ENCODE results near the gene PHLPP2.
"Not testable (repeated sequence)": the region's sequence is repeated elsewhere in the genome, so short reads cannot be mapped to it uniquely, and the experiment has no call there.

Gene PHLPP2

GRCh38 chr16:71721066-71721740 is 3.3 kb downstream of the PHLPP2 start:
- DNase-seq (ENCODE audit: low read depth in 2 of 2), result no peak

DNA sequence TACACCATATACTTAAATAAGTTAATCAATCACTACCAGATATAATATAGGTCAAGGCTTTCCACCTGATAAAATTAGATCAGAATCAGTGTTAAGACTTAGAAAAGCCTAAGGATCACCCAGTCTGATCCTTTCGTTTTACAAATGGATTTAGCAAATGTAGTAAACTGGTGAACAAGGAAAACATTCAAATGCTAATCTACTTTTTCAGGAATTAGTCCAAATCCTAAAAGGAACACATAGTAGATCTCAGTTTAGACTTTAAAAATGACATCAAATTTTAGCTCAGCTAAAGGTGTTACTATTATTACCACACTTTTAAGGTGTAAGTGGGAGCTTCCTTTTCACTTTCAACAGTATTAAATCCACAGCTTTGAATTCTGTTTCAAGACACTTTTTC is 12.0 kb downstream of the PHLPP2 start:
- DNase-seq (ENCODE audit: low read depth in 2 of 2), result no peak

DNA sequence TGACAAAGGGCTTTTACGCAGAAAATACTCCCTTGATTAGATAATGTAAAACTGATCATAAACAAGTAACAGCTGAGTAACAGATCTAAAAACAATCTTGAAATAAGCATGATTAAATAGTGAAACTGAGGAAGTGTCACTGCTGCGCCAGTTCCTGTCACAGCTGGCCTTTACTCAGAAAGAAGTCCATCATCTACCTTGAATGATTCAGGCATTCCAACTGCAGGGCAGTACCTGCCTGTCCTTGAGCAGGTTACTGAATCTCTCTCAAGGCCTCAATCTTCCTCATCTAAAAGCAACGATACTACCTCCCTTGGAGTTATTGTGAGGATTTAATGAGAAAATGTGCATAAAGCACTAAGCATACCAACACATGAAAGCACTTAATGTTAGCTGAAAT is 12.7 kb downstream of the PHLPP2 start:
- no peak for DNase-seq (ENCODE audit: low read depth in 2 of 2)

DNA sequence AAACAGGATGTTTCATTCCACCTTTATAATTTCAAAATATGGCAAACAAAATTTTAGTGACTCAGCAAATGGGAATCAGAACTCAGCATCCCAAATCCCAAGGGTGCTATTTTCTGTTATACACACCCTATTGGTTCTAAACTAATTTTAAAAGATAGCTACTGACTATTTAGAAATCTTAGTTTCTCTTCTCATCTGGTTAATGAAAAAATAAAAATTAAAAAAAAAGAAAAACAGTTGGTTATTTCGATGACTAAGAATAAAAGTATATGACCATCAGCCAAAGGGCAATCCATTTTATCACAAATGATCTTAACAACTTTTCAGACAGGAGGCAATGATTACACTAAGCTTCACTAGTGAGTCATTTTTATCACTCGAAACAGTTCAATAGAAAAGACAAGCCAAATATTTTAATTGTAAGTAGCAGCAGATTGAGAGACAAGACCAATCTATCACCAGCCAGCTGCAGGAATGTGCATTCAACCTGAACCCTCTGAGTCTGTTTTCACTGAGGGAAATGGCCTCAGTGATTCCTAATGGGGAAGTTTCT is 15.2 kb downstream of the PHLPP2 start:
- no peak for DNase-seq (ENCODE audit: low read depth in 2 of 2)

DNA sequence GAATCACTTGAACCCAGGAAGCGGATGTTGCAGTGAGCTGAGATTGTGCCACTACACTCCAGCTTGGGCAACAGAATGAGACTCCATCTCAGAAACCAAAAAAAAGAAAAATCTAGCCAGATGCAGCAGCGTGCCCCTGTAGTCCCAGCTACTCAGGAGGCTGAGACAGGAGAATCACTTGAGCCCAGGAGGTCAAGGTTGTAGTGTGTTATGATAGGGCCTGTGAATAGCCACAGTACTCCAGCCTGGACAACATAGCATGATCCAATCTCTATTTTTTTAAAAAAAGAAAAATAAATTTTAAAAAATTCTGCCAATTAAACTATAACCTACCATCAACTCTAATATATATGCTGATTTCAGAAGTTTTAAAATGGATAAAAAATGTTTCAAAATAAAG is 15.8 kb downstream of the PHLPP2 start:
- DNase-seq (ENCODE audit: low read depth in 2 of 2), result no peak

DNA sequence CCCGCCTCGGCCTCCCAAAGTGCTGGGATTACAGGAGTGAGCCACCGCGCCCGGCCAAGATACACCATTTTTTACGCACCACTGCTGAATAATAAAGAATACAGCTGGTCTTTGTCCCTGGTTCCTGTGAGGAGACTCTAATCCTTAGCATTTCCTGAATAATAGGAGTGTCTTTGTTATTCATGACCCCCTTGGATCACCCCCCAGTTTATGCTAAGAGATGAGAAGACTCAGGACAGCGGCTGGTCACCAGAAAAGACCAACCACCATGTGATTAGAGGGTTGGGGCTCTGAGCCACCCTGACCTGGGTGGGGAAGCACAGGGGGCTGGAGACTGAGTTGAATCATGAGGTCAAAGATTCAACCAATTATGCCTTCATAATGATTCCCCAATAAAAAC is 17.3 kb downstream of the PHLPP2 start:
- DNase-seq (ENCODE audit: low read depth in 2 of 2), result no peak

DNA sequence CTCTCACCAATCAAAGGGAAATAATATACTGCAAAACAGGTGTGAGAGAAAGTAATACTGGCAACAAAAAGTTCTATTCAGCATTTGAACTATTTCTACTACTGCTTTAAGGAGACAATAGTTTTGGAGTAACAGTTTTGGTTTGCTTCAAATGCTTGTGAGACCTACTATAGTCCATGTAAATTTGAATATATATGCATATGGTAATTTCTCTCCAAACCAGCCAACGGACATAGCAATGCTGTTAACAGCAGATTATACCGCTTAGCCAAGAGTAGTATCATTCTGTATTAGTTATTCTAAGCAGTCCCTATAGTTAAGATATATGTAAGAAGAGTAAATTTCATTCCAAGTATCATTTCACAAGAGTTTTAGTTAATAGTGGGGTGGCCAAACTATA is 18.5 kb downstream of the PHLPP2 start:
- no peak for DNase-seq (ENCODE audit: low read depth in 2 of 2)

DNA sequence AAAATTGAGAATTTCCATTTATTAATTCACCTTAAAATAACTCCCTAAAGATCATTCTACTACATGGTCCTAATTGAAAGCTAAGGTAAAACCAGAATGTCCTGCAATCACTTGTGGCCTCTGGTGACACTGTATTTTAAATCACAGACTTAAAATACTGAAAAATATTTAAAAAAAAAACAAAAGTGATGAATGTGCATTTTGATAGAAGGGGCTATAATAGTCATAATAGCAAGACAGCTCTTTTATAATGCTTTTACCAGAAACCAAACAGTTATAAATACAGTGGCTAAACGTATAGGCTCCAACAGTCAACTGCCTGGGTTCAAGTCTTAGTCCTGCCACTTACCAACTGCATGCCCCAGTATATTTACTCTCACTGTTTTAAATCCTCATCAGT is 21.2 kb downstream of the PHLPP2 start:
- DNase-seq (ENCODE audit: low read depth in 2 of 2), result no peak

- no peak for DNase-seq (ENCODE audit: low read depth in 2 of 2)
Measured at GRCh38 chr16:71700831-71701230, 23.7 kb downstream of the PHLPP2 start.

DNA sequence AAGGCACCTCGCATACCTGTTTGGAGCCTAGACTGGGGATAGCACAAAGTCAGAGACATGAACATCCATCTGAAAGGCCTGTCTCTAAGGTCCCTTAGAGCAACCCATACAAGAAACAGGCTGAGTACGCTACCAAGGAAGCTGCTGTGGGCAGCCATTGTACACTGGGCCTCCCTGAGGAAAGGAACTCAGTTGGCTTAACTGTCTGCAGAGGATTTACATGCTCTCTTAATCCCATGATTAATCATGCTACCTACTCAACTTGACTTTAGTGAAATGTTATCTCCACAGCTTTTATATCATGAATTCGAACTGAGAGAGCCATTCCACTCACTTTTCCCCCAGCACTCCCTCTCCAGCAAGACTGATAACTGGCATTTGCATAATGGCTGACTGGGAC is 26.0 kb downstream of the PHLPP2 start:
- no peak for DNase-seq (ENCODE audit: low read depth in 2 of 2)

GRCh38 chr16:71693164-71693563 is 31.3 kb downstream of the PHLPP2 start:
- no peak for DNase-seq (ENCODE audit: low read depth in 2 of 2)

DNA sequence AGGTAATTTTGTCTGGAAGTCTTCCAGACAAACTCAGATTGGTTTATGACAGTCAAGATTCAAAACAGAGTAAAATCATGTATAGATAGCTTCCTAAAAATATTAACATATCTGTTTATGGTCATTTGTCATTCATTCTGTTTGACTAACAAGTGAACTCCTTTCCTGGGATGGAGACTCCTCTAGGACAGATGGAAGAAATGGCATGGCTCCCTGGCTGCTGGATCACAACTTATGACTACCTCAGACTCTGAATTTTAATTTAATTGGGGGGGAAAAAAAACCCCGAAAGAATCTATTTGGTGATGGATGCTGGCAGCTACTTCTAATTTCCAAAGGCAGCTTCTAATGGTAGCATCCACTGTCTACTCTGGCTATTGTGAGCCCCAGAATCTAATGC is 34.6 kb downstream of the PHLPP2 start:
- no peak for DNase-seq (ENCODE audit: low read depth in 2 of 2)

- DNase-seq (ENCODE audit: low read depth in 2 of 2), result no peak
Measured at GRCh38 chr16:71687861-71688260, 36.6 kb downstream of the PHLPP2 start.

DNA sequence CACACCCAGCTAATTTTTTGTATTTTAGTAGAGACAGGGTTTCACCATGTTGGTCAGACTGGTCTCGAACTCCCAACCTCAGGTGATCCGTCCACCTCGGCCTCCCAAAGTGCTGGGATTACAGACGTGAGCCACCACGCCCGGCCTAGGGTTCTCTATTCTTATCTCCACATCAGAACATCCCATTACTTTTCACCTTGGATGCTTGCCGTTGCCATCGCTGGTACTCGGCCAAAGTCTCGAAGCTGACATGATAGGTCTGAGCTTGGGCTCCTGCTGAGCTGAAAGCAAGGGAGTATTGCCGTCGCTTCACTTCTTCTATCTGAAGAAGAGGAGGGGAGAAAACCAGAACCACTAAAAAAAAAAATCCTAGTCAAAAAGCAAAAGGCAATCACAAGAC is 40.2 kb downstream of the PHLPP2 start:
- DNase-seq (ENCODE audit: low read depth in 2 of 2), result not testable (repeated sequence)

DNA sequence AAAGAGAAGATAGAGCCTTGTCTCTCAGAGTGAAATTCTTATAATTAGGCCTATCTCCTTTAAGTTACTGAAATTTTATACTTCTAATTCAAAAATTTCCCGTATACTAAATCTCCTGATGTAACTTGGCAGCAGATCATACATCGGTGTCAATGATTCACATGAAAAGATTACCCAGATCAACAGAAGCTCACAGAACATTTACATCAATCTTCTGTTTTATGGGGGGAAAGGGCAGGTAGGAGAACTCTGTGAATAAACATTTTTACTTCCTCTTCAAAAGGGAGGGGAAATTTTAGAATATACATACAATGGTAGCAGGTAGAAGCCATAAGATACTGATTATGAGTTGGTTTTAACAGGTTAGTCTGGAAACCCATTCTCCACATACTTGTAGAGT is 43.1 kb downstream of the PHLPP2 start:
- DNase-seq (ENCODE audit: low read depth in 2 of 2), result no peak

DNA sequence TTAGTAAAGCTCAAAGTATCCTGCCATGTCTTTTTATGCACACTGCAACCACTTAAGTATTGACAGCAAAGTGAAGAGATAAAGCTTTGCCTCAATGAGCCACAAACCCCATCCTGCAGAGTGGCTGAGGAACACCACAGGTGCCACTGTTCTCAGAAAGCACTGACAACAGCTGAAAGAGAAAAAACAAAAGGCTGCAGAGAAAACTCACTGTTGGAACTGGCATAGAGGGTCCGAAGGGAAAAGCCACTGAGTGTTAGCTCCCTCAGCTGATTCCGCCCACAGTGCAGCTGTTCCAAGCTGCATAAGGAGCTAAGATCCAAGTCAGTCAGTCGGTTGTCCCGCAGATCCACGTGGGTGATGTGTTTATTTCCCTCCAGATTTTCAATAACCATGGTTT is 48.3 kb downstream of the PHLPP2 start:
- no peak for DNase-seq (ENCODE audit: low read depth in 2 of 2)

DNA sequence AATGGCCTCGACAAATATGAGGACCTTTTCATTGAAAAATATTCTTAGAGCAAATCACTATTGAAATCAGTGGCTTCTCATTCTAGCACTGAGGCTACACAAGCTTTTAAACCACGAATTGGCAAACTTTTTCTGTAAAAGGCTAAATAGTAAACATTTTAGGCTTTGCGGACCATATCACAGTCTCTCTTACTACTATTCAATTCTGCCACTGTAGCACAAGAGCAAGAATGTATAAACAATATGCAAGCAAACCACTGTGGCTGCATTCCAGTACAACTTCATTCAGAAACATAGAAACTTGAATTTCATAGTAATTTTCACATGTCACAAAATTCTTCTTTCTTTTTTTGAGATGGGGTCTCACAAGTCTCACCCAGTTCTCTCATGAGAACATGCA is 49.1 kb downstream of the PHLPP2 start:
- no peak for DNase-seq (ENCODE audit: low read depth in 2 of 2)

DNA sequence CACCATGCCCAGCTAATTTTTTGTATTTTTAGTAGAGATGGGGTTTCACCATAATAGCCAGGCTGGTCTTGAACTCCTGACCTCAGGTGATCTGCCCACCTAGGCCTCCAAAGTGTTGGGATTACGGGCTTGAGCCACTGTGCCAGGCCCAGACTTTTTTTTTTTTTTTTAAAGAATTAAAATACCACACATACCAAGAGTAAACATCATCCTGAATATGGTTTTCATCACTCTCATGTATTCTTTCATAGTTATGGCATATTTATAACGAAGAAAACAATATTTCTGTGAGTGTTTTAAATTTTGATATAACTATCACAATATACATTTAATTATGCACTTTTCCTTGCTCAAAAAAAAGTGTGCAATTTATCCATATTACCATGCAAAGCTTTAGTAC is 50.3 kb downstream of the PHLPP2 start:
- no peak for DNase-seq (ENCODE audit: low read depth in 2 of 2)

DNA sequence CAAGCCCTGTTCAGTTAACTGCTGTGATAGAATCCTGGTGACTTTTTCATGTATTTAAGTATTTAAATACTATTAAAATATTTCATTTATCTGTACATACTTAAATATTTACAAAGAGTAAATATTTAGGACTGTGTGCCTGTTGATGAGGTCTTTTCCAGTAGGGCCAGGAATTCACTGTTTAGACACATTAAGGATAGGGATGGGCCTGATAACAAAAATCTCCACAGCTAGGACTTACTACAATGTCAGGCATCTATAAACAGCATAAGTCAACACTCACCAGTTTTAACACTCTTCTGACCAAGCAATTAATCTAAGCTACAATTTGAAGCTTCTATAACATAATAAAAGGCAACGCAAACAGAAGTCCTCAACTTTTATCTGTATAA is 50.9 kb downstream of the PHLPP2 start:
- DNase-seq (ENCODE audit: low read depth in 2 of 2), result no peak

DNA sequence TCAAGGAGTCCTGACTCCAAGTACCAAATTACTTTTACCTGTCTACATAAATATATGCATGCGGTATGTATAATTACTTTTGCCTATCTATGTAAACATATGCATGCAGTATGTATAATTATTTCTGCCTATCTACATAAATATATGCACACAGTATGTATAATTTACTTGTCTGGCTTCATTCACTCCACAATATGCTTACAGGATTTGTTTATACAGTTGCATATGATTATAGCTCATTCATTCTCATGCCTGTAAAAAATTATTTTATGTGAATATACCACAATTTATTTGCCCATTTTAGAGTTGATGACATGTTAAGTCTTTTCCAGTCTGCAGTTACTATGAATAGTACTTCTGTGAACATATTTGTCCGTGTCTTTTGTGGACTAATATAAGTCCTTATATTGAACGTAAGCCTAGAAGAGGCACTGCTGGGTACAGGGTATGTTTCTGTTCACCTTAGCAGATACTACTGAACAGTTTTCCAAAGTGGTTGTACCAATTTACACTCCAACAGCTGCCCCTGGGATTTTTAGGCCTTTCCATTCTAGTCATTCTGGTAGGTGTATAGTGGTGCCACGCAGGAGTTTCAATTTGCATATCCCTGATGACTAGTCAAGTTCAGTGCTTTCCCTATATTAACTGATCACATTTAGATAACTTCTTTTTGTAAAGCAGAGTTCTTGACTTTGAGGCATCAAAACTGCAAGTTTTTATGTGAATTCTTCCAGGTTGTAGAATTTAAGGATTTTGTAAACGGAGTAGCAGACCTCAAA is 51.5 kb downstream of the PHLPP2 start:
- DNase-seq (ENCODE audit: low read depth in 2 of 2), result no peak

- no peak for DNase-seq (ENCODE audit: low read depth in 2 of 2)
Measured at GRCh38 chr16:71672125-71672524, 52.4 kb downstream of the PHLPP2 start.

DNA sequence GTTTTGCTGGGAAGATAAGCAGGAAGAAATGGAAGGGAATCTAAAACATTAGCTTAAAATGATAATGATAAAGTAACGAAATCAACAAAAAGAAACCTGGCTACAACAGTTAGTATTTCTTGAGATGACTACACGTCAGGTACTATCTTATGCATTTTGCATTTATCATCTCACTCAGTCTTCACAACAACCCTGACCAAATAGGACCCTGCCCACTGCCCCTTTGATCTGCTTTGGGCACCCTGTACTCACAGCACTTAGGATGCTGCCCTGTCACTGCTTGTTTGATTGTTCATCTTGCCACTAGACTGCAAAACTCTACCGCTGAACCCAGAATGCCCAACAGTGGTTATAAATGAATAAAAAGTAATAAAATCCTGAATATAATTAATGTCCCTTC is 53.3 kb downstream of the PHLPP2 start:
- no peak for DNase-seq (ENCODE audit: low read depth in 2 of 2)

DNA sequence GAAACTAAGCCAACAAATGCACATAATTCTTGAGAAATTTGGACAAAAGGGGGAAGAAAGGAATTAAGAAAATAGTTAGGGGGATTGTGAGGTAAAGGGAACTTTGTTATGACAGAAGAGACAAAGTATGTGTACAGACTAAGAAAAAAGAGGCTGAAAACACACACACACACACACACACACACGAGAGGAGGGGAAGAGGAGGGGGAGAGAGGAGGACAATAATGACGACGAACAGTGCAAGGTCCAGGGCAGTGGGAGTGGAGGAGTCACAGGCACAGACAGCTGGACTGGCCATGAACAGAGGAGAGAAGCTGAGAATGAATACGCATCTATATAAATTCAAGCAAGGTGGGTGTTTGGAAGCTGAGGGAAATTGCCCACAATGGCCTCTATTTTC is 54.0 kb downstream of the PHLPP2 start:
- DNase-seq (ENCODE audit: low read depth in 2 of 2), result no peak

Data from stimulated activated CD8-positive, alpha-beta memory T cell treated with anti-CD3 and anti-CD28 coated beads, Interleukin-7, amount 100 ng/mL, for 4 hours (primary cell).